ENCODE data around the gene ERI3. TPM values are rescaled to one million over a fixed set of nuclear protein-coding genes. Genes with fewer than 3 reads are reported as not detected.

The ERI3 gene
- total and polyA plus RNA-seq, 2 of the 4 experiments (the other 2 are of a cell fraction): 56.6 to 70.9 TPM

- H3K4ac ChIP-seq (ENCODE audit: low read depth, low read length): no peak overlapping the region
- no peak overlapping the region for H3K4me3 ChIP-seq (ENCODE audit: insufficient read depth, low read depth, low read length)
- H3K4me1 ChIP-seq (ENCODE audit: control insufficient read depth, insufficient read depth, low read length): no peaks in the 10 kb centered on the region
- H2BK15ac ChIP-seq (ENCODE audit: low read depth, low read length): no peak overlapping the region
- intact Hi-C loops (cut with micrococcal nuclease): no loop called here
- H3K9ac ChIP-seq (ENCODE audit: low read depth, low read length): no peak overlapping the region
- no peaks in the 10 kb centered on the region for H3K9me3 ChIP-seq (ENCODE audit: control insufficient read depth, insufficient read depth, low read length)
- ATAC-seq (ENCODE audit: low read depth) (no peak), DNase-seq (no peak)
- BruUV-seq (replicated peaks): no TSS peak
- no peak overlapping the region for H3K14ac ChIP-seq (replicated peaks; ENCODE audit: low read depth, low read length)
- H2BK5ac ChIP-seq (ENCODE audit: low read depth, low read length, poor library complexity, severe bottlenecking): no peak overlapping the region
- H3K27ac ChIP-seq (ENCODE audit: insufficient read depth, low read length): no peak overlapping the region
- H3K56ac ChIP-seq (ENCODE audit: extremely low read depth, insufficient read depth, low read length): no peak overlapping the region
- H3K23ac ChIP-seq (ENCODE audit: low read depth, low read length): no peak overlapping the region
- no peaks in the 10 kb centered on the region; the same call in 1 of the 2 replicates for H3K9me1 ChIP-seq (ENCODE audit: insufficient read depth, low read length)
- no peak overlapping the region for H4K8ac ChIP-seq (ENCODE audit: low read depth in 2 of 2, low read length in 2 of 2)
- H2BK20ac ChIP-seq (ENCODE audit: low read depth, low read length): no peak overlapping the region
- ChIA-PET CTCF (no interaction called here), POLR2A (ENCODE audit: unreplicated experiment) (no interaction called here)
- dilution Hi-C loops (cut with HindIII; ENCODE audit: low sequenced_read_pairs, unreplicated experiment): no loop called here
- no peak overlapping the region for H2AK9ac ChIP-seq (replicated peaks; ENCODE audit: low read depth, low read length, poor library complexity)
- no peak overlapping the region for H3K4me2 ChIP-seq (ENCODE audit: low read depth, low read length)
- in situ Hi-C loops (cut with MboI; ENCODE audit: low sequenced_read_pairs): no loop called here
- H3K18ac ChIP-seq (ENCODE audit: low read depth, low read length): no peak overlapping the region
- no peak overlapping the region for H4K91ac ChIP-seq (ENCODE audit: insufficient read depth, low read depth, low read length)
- WGBS, 2 experiments (ENCODE audit: extremely low coverage in 2 of 2, insufficient read length in 1 of 2): no CpG with 5 or more reads among the region's 2 CpGs
- H2AK5ac ChIP-seq (ENCODE audit: low read depth, low read length): no peak overlapping the region
- H4K20me1 ChIP-seq (ENCODE audit: insufficient read depth, low read length): no peaks in the 10 kb centered on the region
- no peak overlapping the region for H2BK120ac ChIP-seq (ENCODE audit: low read depth, low read length)
- H3K79me1 ChIP-seq (ENCODE audit: low read depth in 1 of 2, low read length in 2 of 2): no peaks in the 10 kb centered on the region
- no peaks in the 10 kb centered on the region for H3K27me3 ChIP-seq (ENCODE audit: control insufficient read depth, insufficient read depth, low read length)
- no peak overlapping the region for H2AFZ ChIP-seq (replicated peaks; ENCODE audit: low read length, poor library complexity)
- TF ChIP-seq, protein P1, sequence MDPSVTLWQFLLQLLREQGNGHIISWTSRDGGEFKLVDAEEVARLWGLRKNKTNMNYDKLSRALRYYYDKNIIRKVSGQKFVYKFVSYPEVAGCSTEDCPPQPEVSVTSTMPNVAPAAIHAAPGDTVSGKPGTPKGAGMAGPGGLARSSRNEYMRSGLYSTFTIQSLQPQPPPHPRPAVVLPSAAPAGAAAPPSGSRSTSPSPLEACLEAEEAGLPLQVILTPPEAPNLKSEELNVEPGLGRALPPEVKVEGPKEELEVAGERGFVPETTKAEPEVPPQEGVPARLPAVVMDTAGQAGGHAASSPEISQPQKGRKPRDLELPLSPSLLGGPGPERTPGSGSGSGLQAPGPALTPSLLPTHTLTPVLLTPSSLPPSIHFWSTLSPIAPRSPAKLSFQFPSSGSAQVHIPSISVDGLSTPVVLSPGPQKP (IDR thresholded peaks at IDR 0.05; ENCODE audit: borderline replicate concordance, low read depth, low read length): no peak
- TF ChIP-seq RCOR1 (IDR thresholded peaks at IDR 0.05; ENCODE audit: insufficient replicate concordance, low read length): no peak
- TF ChIP-seq MAZ (IDR thresholded peaks at IDR 0.05; ENCODE audit: borderline replicate concordance, low read depth, low read length): no peak
- no peak for TF ChIP-seq SMC3 (IDR thresholded peaks at IDR 0.05; ENCODE audit: low read depth, low read length)
- no peak for TF ChIP-seq MAFK (IDR thresholded peaks at IDR 0.05; ENCODE audit: low read depth, low read length)
- TF ChIP-seq NFE2L2 (IDR thresholded peaks at IDR 0.05; ENCODE audit: low read depth, low read length): no peak
- TF ChIP-seq FOS (IDR thresholded peaks at IDR 0.05; ENCODE audit: low read depth, low read length): no peak
- no peak for TF ChIP-seq POLR2A (IDR thresholded peaks at IDR 0.05; ENCODE audit: low read depth, low read length)
- no peak for TF ChIP-seq MXI1 (IDR thresholded peaks at IDR 0.05; ENCODE audit: borderline replicate concordance, low read depth, low read length)
- no peak for TF ChIP-seq CTCF (conservative IDR thresholded peaks at IDR 0.05; ENCODE audit: low read depth, low read length)
- TF ChIP-seq USF2 (IDR thresholded peaks at IDR 0.05; ENCODE audit: low read depth, low read length): no peak
- TF ChIP-seq CEBPB (IDR thresholded peaks at IDR 0.05; ENCODE audit: low read depth, low read length): no peak
- TF ChIP-seq RFX5 (IDR thresholded peaks at IDR 0.05; ENCODE audit: low read depth, low read length): no peak
- no peak for TF ChIP-seq CHD1 (IDR thresholded peaks at IDR 0.05; ENCODE audit: low read depth, low read length)
- TF ChIP-seq RAD21 (IDR thresholded peaks at IDR 0.05; ENCODE audit: low read length): no peak
- H4K5ac ChIP-seq (ENCODE audit: low read depth, low read length): no peak overlapping the region
- peaks cover 22% of the 10 kb centered on the region for H3K36me3 ChIP-seq (ENCODE audit: control insufficient read depth, insufficient read depth, low read length)
Measured at GRCh38 chr1:44297695-44298400, 57.2 kb downstream of the ERI3 start.

Data from IMR-90 (cell line).